Naive thymus-derived CD4-positive, alpha-beta T cell (primary cell): ENCODE results near the gene RIPK3. TPM values are rescaled to one million over a fixed set of nuclear protein-coding genes. Genes with fewer than 3 reads are reported as not detected.
"Not testable (repeated sequence)": the region's sequence is repeated elsewhere in the genome, so short reads cannot be mapped to it uniquely, and the experiment has no call there.

Experiments
- ATAC-seq: fragments of 150-1000 bp; cut with Tn5 transposase; 2 replicates; pipeline ENCODE4 v1.10.0; 2021; ENCODE audit warnings: mild to moderate bottlenecking, moderate library complexity
- CTCF ChIA-PET: fragments of 350-600 bp; sonication (Branson Sonifier 250); formaldehyde crosslinking; loops from one replicate; lab custom pipeline; 2021; ENCODE audit warnings: antibody characterized with exemption; lab: Charles Lee
- POLR2A ChIA-PET: fragments of 350-600 bp; sonication (Branson Sonifier 250); formaldehyde crosslinking; loops from one replicate; lab custom pipeline; 2021; ENCODE audit warnings: antibody characterized with exemption, inconsistent platforms; lab: Charles Lee
- DNase-seq, 9 donors: peaks; one replicate each; pipeline versions ENCODE4 v3.0.0 to v3.0.0-alpha.2; 2020 to 2022; ENCODE audit warnings: mixed read lengths in 1 of 9
- H3K27ac ChIP-seq: one replicate; pipeline ENCODE4 v1.7.0; 2013; ENCODE audit warnings: mild to moderate bottlenecking, low read depth, low read length, moderate library complexity
- H3K27me3 ChIP-seq, 2 donors: one replicate each; pipeline ENCODE4 v1.7.0; 2013; ENCODE audit warnings: low read length in 2 of 2, mild to moderate bottlenecking in 2 of 2, moderate library complexity in 2 of 2; ENCODE audit not compliant: control insufficient read depth in 2 of 2, insufficient read depth in 2 of 2
- H3K36me3 ChIP-seq, 3 experiments: 1 replicate in 2 of 3; 2 replicates in 1 of 3; pipeline ENCODE4 v1.7.0; 2013; ENCODE audit warnings: low read length in 3 of 3, mild to moderate bottlenecking in 3 of 3, moderate library complexity in 1 of 3; ENCODE audit not compliant: insufficient read depth in 3 of 3, control insufficient read depth in 2 of 3
- H3K4me1 ChIP-seq, 2 donors: one replicate each; pipeline ENCODE4 v1.7.0; 2013; ENCODE audit warnings: low read length in 2 of 2, mild to moderate bottlenecking in 2 of 2, moderate library complexity in 1 of 2; ENCODE audit not compliant: control insufficient read depth in 2 of 2, insufficient read depth in 2 of 2
- H3K4me3 ChIP-seq: 2 replicates; pipeline ENCODE4 v1.7.0; 2013; ENCODE audit warnings: mild to moderate bottlenecking, low read length
- H3K9me3 ChIP-seq, 3 experiments: 1 replicate in 2 of 3; 2 replicates in 1 of 3; pipeline ENCODE4 v1.7.0; 2013; ENCODE audit warnings: low read length in 3 of 3; ENCODE audit not compliant: control insufficient read depth in 2 of 3
- H3K27ac Mint-ChIP-seq, 9 donors: one replicate each; pipeline ENCODE4 v1.8.0; 2020 to 2022; ENCODE audit warnings: mixed read lengths in 9 of 9, mild to moderate bottlenecking in 8 of 9, moderate library complexity in 5 of 9, inconsistent platforms in 2 of 9
- H3K27me3 Mint-ChIP-seq, 5 donors: one replicate each; pipeline ENCODE4 v1.8.0; 2021 to 2022; ENCODE audit warnings: mixed read lengths in 5 of 5, mild to moderate bottlenecking in 1 of 5
- H3K36me3 Mint-ChIP-seq, 5 donors: one replicate each; pipeline ENCODE4 v1.8.0; 2020 to 2022; ENCODE audit warnings: mixed read lengths in 5 of 5, mild to moderate bottlenecking in 3 of 5, inconsistent platforms in 1 of 5
- H3K4me1 Mint-ChIP-seq, 7 donors: one replicate each; pipeline ENCODE4 v1.8.0; 2020 to 2022; ENCODE audit warnings: mixed read lengths in 7 of 7, mild to moderate bottlenecking in 3 of 7, inconsistent platforms in 1 of 7
- H3K4me3 Mint-ChIP-seq, 10 donors: one replicate each; pipeline ENCODE4 v1.8.0; 2020 to 2022; ENCODE audit warnings: mild to moderate bottlenecking in 10 of 10, mixed read lengths in 10 of 10, moderate library complexity in 6 of 10, inconsistent platforms in 2 of 10
- H3K9me3 Mint-ChIP-seq, 11 donors: one replicate each; pipeline ENCODE4 v1.8.0; 2020 to 2022; ENCODE audit warnings: mixed read lengths in 11 of 11, mild to moderate bottlenecking in 4 of 11, inconsistent platforms in 1 of 11, moderate library complexity in 1 of 11
- intact Hi-C, 2 donors: fragments of 100-400 bp; cut with micrococcal nuclease; formaldehyde crosslinking; loops; one replicate each; pipeline ENCODE4 v1.15.1; 2023
- polyA plus RNA-seq, 2 donors: library from polyadenylated mRNA; unstranded; fragments of 300-500 nt; fragmentation: Illumina TruSeq; gene quantifications; one replicate each; pipeline ENCODE4 v1.2.3, GENCODE V29; 2021
- total RNA-seq, 6 experiments: library from RNA in 5 of 6; stranded (reverse) in 5 of 6; gene quantifications; 1 replicate in 5 of 6; 2 replicates in 1 of 6; pipeline ENCODE4 v1.2.3 and lab custom pipeline; 2021 to 2026

RIPK3 gene
- total and polyA plus RNA-seq, 7 experiments from 2014 or later: 8.2 to 47.5 (median 33.0) TPM

GRCh38 chr14:24362241-24362960 lies 22.6 kb upstream of the RIPK3 start:
- CTCF ChIA-PET: interaction anchor here (1.3 kb wide), 2 partner anchors 68 to 69 kb away, joined by 3 to 5 read pairs; partner anchors contain the start of gene KHNYN
- Mint-ChIP-seq H3K36me3 (peaks cover 0 to 5% (median 0%) of the 10 kb centered on the region in 5 donors), H3K4me1 (peaks cover 18 to 21% (median 20%) of the 10 kb centered on the region in 7 donors), H3K9me3 (peaks cover 0 to 12% (median 5%) of the 10 kb centered on the region in 11 donors), H3K27ac (no peak overlapping the region), H3K4me3 (no peak overlapping the region), H3K27me3 (peaks cover 37 to 70% (median 46%) of the 10 kb centered on the region in 5 donors)
- ATAC-seq (no peak), DNase-seq (no peak)
- peaks cover 0 to 7% (median 0%) of the 10 kb centered on the region in 3 experiments for H3K9me3 ChIP-seq
- intact Hi-C loops: no loop called here
- H3K4me1 ChIP-seq: peaks cover 12 to 18% of the 10 kb centered on the region in 2 donors
- H3K27ac ChIP-seq: no peak overlapping the region
- H3K27me3 ChIP-seq: peaks cover 10 to 19% of the 10 kb centered on the region in 2 donors
- H3K4me3 ChIP-seq: no peak overlapping the region
- H3K36me3 ChIP-seq: no peaks in the 10 kb centered on the region
- POLR2A ChIA-PET: interaction anchor here (1.6 to 2.0 kb wide), 2 partner anchors 68 to 74 kb away, joined by 5 to 7 read pairs; partner anchors contain the start of gene KHNYN

GRCh38 chr14:24361326-24361725 lies 21.5 kb upstream of the RIPK3 start:
- Mint-ChIP-seq H3K27me3 (peaks cover 29 to 65% (median 38%) of the 10 kb centered on the region in 5 donors), H3K4me3 (no peak overlapping the region), H3K27ac (no peak overlapping the region), H3K9me3 (peaks cover 0 to 12% (median 5%) of the 10 kb centered on the region in 11 donors), H3K4me1 (peaks cover 11 to 13% (median 12%) of the 10 kb centered on the region in 7 donors), H3K36me3 (peaks cover 0 to 5% (median 0%) of the 10 kb centered on the region in 5 donors)
- intact Hi-C loops: no loop called here
- H3K9me3 ChIP-seq: peaks cover 0 to 7% (median 0%) of the 10 kb centered on the region in 3 experiments
- no peak for DNase-seq
- H3K4me3 ChIP-seq: no peak overlapping the region
- POLR2A ChIA-PET: interaction anchor here (1.6 to 2.0 kb wide), 2 partner anchors 69 to 75 kb away, joined by 5 to 7 read pairs; partner anchors contain the start of gene KHNYN
- H3K27ac ChIP-seq: no peak overlapping the region
- no peaks in the 10 kb centered on the region for H3K36me3 ChIP-seq
- H3K27me3 ChIP-seq: peaks cover 9 to 10% of the 10 kb centered on the region in 2 donors
- ATAC-seq: no peak
- peaks cover 6 to 8% of the 10 kb centered on the region in 2 donors for H3K4me1 ChIP-seq
- CTCF ChIA-PET: interaction anchor here (1.3 kb wide), 1 partner anchor 70 kb away, joined by 3 read pairs; no protein-coding TSS in a partner anchor

GRCh38 chr14:24360281-24360680 lies 20.5 kb upstream of the RIPK3 start:
- Mint-ChIP-seq H3K27ac (no peak overlapping the region), H3K27me3 (peaks cover 20 to 55% (median 28%) of the 10 kb centered on the region in 5 donors), H3K9me3 (peaks cover 0 to 12% (median 5%) of the 10 kb centered on the region in 11 donors), H3K36me3 (peaks cover 0 to 5% (median 0%) of the 10 kb centered on the region in 5 donors), H3K4me3 (no peak overlapping the region), H3K4me1 (peaks cover 1 to 4% (median 2%) of the 10 kb centered on the region in 7 donors)
- peaks cover 3 to 6% of the 10 kb centered on the region in 2 donors for H3K27me3 ChIP-seq
- no peak for ATAC-seq
- peaks cover 0 to 7% (median 0%) of the 10 kb centered on the region in 3 experiments for H3K9me3 ChIP-seq
- DNase-seq: no peak
- H3K36me3 ChIP-seq: no peaks in the 10 kb centered on the region
- POLR2A ChIA-PET: no interaction called here
- intact Hi-C loops: no loop called here
- H3K4me3 ChIP-seq: no peak overlapping the region
- H3K27ac ChIP-seq: no peak overlapping the region
- no peaks in the 10 kb centered on the region for H3K4me1 ChIP-seq
- CTCF ChIA-PET: no interaction called here

DNA sequence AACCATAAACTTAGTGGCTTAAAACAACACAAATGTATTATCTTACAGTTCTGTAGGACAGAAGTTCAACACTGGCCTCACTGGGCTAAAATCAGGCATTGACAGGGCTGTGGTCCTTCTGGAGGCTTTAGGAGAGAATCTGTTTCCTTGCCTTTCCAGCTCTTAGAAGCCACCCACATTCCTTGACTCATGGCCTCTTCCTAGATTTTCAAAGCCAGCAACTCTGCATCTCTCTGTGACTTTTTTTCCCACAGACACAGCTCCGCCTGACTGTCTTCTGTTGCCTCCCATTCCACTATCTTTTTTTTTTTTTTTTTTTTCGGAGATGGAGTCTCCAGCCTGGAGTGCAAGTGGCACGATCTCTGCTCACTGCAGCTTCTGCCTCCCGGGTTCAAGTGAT lies 16.4 kb upstream of the RIPK3 start:
- Mint-ChIP-seq H3K27ac (no peak overlapping the region), H3K4me3 (no peak overlapping the region), H3K9me3 (peaks cover 0 to 12% (median 5%) of the 10 kb centered on the region in 11 donors), H3K36me3 (peaks cover 0 to 5% (median 0%) of the 10 kb centered on the region in 5 donors), H3K4me1 (no peaks in the 10 kb centered on the region), H3K27me3 (peaks cover 23 to 51% (median 44%) of the 10 kb centered on the region in 5 donors)
- ATAC-seq (no peak), DNase-seq (no peak)
- POLR2A ChIA-PET: no interaction called here
- no peaks in the 10 kb centered on the region for H3K4me1 ChIP-seq
- H3K4me3 ChIP-seq: no peak overlapping the region
- peaks cover 0 to 7% (median 0%) of the 10 kb centered on the region in 3 experiments for H3K9me3 ChIP-seq
- intact Hi-C loops: no loop called here
- CTCF ChIA-PET: no interaction called here
- H3K36me3 ChIP-seq: no peaks in the 10 kb centered on the region
- peaks cover 0 to 7% of the 10 kb centered on the region in 2 donors for H3K27me3 ChIP-seq
- no peak overlapping the region for H3K27ac ChIP-seq

DNA sequence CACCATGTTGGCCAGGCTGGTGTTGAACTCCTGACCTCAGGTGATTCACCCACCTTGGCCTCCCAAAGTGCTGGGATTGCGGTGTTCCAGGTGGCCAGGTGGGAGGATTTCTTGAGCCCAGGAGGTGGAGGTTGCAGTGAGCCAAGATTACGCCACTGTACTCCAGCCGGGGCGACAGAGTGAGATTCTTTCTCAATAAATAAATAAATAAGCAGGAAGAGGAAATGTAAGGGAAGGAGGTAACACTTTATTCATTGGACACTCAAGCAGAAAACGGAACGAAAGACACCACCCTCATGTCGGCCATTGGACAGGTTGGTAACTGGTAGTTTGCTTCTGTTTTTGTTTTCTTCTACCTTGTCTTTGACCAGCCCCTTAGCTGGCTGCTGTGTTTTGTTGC lies 15.2 kb upstream of the RIPK3 start:
- no peak overlapping the region for H3K4me3 Mint-ChIP-seq
- Histone ChIP-seq H3K27me3 (peaks cover 0 to 7% of the 10 kb centered on the region in 2 donors), H3K36me3 (no peaks in the 10 kb centered on the region), H3K4me1 (no peaks in the 10 kb centered on the region), H3K9me3 (peaks cover 0 to 3% (median 0%) of the 10 kb centered on the region in 3 experiments), H3K4me3 (no peak overlapping the region), H3K27ac (no peak overlapping the region)
- H3K27me3 Mint-ChIP-seq: peaks cover 26 to 53% (median 45%) of the 10 kb centered on the region in 5 donors
- ATAC-seq (no peak), DNase-seq (no peak)
- peaks cover 0 to 5% (median 2%) of the 10 kb centered on the region in 11 donors for H3K9me3 Mint-ChIP-seq
- ChIA-PET POLR2A (no interaction called here), CTCF (no interaction called here)
- no peak overlapping the region for H3K27ac Mint-ChIP-seq
- no peaks in the 10 kb centered on the region for H3K4me1 Mint-ChIP-seq
- intact Hi-C loops: no loop called here
- peaks cover 0 to 5% (median 0%) of the 10 kb centered on the region in 5 donors for H3K36me3 Mint-ChIP-seq

DNA sequence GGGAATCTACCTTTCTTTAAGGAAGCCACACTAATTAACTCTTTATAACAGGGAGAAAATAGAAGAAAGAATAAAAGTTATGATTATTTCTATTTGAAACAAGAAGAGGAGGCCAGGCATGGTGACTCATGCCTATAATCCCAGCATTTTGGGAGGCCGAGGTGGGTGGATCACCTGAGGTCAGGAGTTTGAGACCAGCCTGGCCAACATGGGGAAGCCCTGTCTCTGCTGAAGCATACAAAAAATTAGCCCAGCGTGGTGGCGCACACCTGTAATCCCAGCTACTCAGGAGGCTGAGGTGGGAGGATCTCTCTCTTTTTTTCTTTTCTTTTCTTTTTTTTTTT lies 14.7 kb upstream of the RIPK3 start:
- H3K27me3 ChIP-seq, DNase-seq, intact Hi-C loops, H3K4me1 Mint-ChIP-seq, H3K9me3 Mint-ChIP-seq, H3K4me3 ChIP-seq, H3K4me1 ChIP-seq, H3K9me3 ChIP-seq, H3K36me3 ChIP-seq, POLR2A ChIA-PET, H3K4me3 Mint-ChIP-seq, H3K36me3 Mint-ChIP-seq, H3K27ac ChIP-seq, H3K27ac Mint-ChIP-seq, ATAC-seq, CTCF ChIA-PET: not testable (repeated sequence)
- H3K27me3 Mint-ChIP-seq: peaks cover 32 to 53% (median 47%) of the 10 kb centered on the region in 5 donors
